K562 (cell line): ENCODE results near the gene TP53BP2. TPM values are rescaled to one million over a fixed set of nuclear protein-coding genes. Genes with fewer than 3 reads are reported as not detected.

Experiments used
- ATAC-seq: fragments of 200-7000 bp; cut with Tn5 transposase; 3 replicates; pipeline ENCODE4 v1.9.1; 2020; ENCODE audit warnings: moderate library complexity
- BruUV-seq: library from RNA; stranded (reverse); fragments of 400-500 nt; replicated peaks from 2 replicates; lab custom pipeline; 2021; lab: Mats Ljungman, UMichigan
- CTCF ChIA-PET: fragments of 300-600 bp; formaldehyde crosslinking; extraction: SDS; loops from one replicate; lab custom pipeline; 2021; ENCODE audit warnings: low intra/inter-chr PET ratio; lab: Yijun Ruan, JAX
- POLR2A ChIA-PET: fragments of 300-600, 350-650 bp; sonication (Branson Sonifier 250); formaldehyde crosslinking; extraction: SDS; loops from one replicate; lab custom pipeline; 2021; ENCODE audit warnings: antibody characterized with exemption, inconsistent platforms; lab: Yijun Ruan, JAX
- DNase-seq, 4 experiments: peaks; one replicate each; pipeline versions ENCODE4 v3.0.0 to v3.0.0-alpha.2; 2011 to 2018; ENCODE audit warnings: low spot score in 3 of 4, mixed read lengths in 3 of 4; ENCODE audit errors: extremely low read depth in 1 of 4
- FAIRE-seq: peaks from 2 replicates; lab custom pipeline; 2011; peaks lifted over from hg19 to GRCh38; lab: Jason Lieb, UNC
- H2AFZ ChIP-seq: 2 replicates; pipeline ENCODE4 v1.6.0; 2011; ENCODE audit warnings: low read depth, low read length, control low read depth, inconsistent platforms
- H3K27ac ChIP-seq: fragments of 200-600 bp; 3 replicates; pipeline ENCODE4 v1.8.0; 2011; ENCODE audit warnings: low read depth, mild to moderate bottlenecking, control low read depth, inconsistent platforms, low read length, moderate library complexity, mixed read lengths; ENCODE audit errors: extremely low read depth
- H3K27me3 ChIP-seq, 2 experiments: fragments of 300-600 bp in 1 of 2; 2 replicates in 1 of 2; 3 replicates in 1 of 2; pipeline versions ENCODE4 v1.6.0 to v1.8.0; 2011; ENCODE audit warnings: inconsistent platforms in 2 of 2, low read length in 2 of 2, mild to moderate bottlenecking in 1 of 2, mixed read lengths in 1 of 2, moderate library complexity in 1 of 2; ENCODE audit not compliant: control insufficient read depth in 2 of 2, insufficient read depth in 2 of 2
- H3K36me3 ChIP-seq: fragments of 300-600 bp; 3 replicates; pipeline ENCODE4 v1.8.0; 2011; ENCODE audit warnings: mild to moderate bottlenecking, low read length, inconsistent platforms; ENCODE audit not compliant: control insufficient read depth, insufficient read depth
- H3K4me1 ChIP-seq, 2 experiments: fragments of 200-600 bp in 1 of 2; replicated peaks in 1 of 2; 2 replicates in 1 of 2; 3 replicates in 1 of 2; pipeline versions ENCODE4 v1.5.1 to v1.8.0; 2011; ENCODE audit warnings: inconsistent platforms in 2 of 2, low read length in 2 of 2, mild to moderate bottlenecking in 1 of 2, mixed read lengths in 1 of 2, moderate library complexity in 1 of 2; ENCODE audit not compliant: control insufficient read depth in 2 of 2, insufficient read depth in 2 of 2
- H3K4me2 ChIP-seq: 2 replicates; pipeline ENCODE4 v1.6.1; 2011; ENCODE audit warnings: low read length, control low read depth, inconsistent platforms, mixed read lengths; ENCODE audit not compliant: insufficient read depth
- H3K4me3 ChIP-seq: fragments of 200-600 bp; sonication (generic), shearing (Covaris generic); 2 replicates; pipeline ENCODE4 v1.5.1; 2016; ENCODE audit warnings: control low read depth, inconsistent platforms
- H3K79me2 ChIP-seq: fragments of 200-600 bp; 3 replicates; pipeline ENCODE4 v1.8.0; 2011; ENCODE audit warnings: low read length, inconsistent platforms; ENCODE audit not compliant: control insufficient read depth, insufficient read depth
- H3K9ac ChIP-seq, 2 experiments: 2 replicates each; pipeline versions ENCODE4 v1.6.0 to v1.6.1; 2011; ENCODE audit warnings: low read depth in 2 of 2, low read length in 2 of 2, control low read depth in 1 of 2, inconsistent platforms in 1 of 2, mild to moderate bottlenecking in 1 of 2, mixed read lengths in 1 of 2; ENCODE audit not compliant: insufficient read depth in 1 of 2
- H3K9me1 ChIP-seq: one replicate; pipeline ENCODE4 v1.6.0; 2011; ENCODE audit warnings: inconsistent platforms, mild to moderate bottlenecking, low read length, moderate library complexity; ENCODE audit not compliant: control insufficient read depth, insufficient read depth
- H3K9me3 ChIP-seq: replicated peaks from 2 replicates; pipeline ENCODE4 v1.5.1; 2011; ENCODE audit warnings: low read depth, low read length, inconsistent platforms; ENCODE audit not compliant: control insufficient read depth, insufficient read depth
- H4K20me1 ChIP-seq: replicated peaks from 2 replicates; pipeline ENCODE4 v1.6.1; 2011; ENCODE audit warnings: low read length, inconsistent platforms, mixed read lengths; ENCODE audit not compliant: control insufficient read depth, insufficient read depth
- ARHGAP35 ChIP-seq: fragments of 450-650 bp; IDR thresholded peaks from 2 replicates; pipeline ENCODE4 v1.6.1; 2018; ENCODE audit not compliant: partially characterized antibody
- FOS ChIP-seq: IDR thresholded peaks from 3 replicates; pipeline ENCODE4 v1.6.1; 2011; ENCODE audit not compliant: insufficient read length; ENCODE audit errors: extremely low read depth
- GABPB2 ChIP-seq: fragments of 250-450 bp; sonication (Bioruptor Pico); conservative IDR thresholded peaks from 2 replicates; pipeline ENCODE4 v1.5.1; 2021; ENCODE audit warnings: mild to moderate bottlenecking
- L3MBTL2 ChIP-seq: fragments of 450-650 bp; IDR thresholded peaks from 2 replicates; pipeline ENCODE4 v1.6.1; 2016; ENCODE audit warnings: mild to moderate bottlenecking, moderate library complexity
- RBM22 ChIP-seq: fragments of 200-400 bp; formaldehyde crosslinking; IDR thresholded peaks from 2 replicates; pipeline ENCODE4 v1.6.1; 2018; ENCODE audit warnings: low read length, low read depth; ENCODE audit not compliant: poor library complexity, severe bottlenecking
- U2AF1 ChIP-seq: fragments of 200-400 bp; formaldehyde crosslinking; optimal IDR thresholded peaks from 2 replicates; pipeline ENCODE3; 2017; ENCODE audit warnings: mild to moderate bottlenecking, low read depth, low read length, moderate library complexity
- ZNF12 ChIP-seq: sonication (generic); formaldehyde crosslinking; IDR thresholded peaks from 2 replicates; pipeline ENCODE4 v1.4.0; 2020; ENCODE audit warnings: mild to moderate bottlenecking, missing genetic modification reagents
- ZNF133 ChIP-seq: fragments of 250-450 bp; sonication (Bioruptor Pico); IDR thresholded peaks from 2 replicates; pipeline ENCODE4 v1.4.0; 2020; ENCODE audit warnings: mild to moderate bottlenecking
- ZNF354B ChIP-seq: fragments of 250-450 bp; sonication (Bioruptor Pico); IDR thresholded peaks from 2 replicates; pipeline ENCODE4 v1.4.0; 2020
- WGBS: fragments of 100-300 bp; shearing (Covaris generic); methylation state at CpG from one replicate; pipeline ENCODE4 v1.1.6; 2016; ENCODE audit warnings: low coverage, mixed read lengths; ENCODE audit not compliant: insufficient coverage; ENCODE audit errors: missing lambda C conversion rate; 5-methylcytosine and 5-hydroxymethylcytosine counted together
- in situ Hi-C: fragments of 300-500 bp; cut with MboI; formaldehyde crosslinking; loops from 4 replicates; pipeline ENCODE4 v1.15.0; 2018; ENCODE audit warnings: inconsistent platforms, mixed read lengths
- intact Hi-C: fragments of 100-400 bp; cut with micrococcal nuclease; formaldehyde crosslinking; loops from 2 replicates; pipeline ENCODE4 v1.14.2; 2022
- polyA plus RNA-seq, 8 experiments: library from polyadenylated mRNA; depleted of rRNA in 4 of 8; stranded (reverse) in 5 of 8; unstranded in 3 of 8; fragments of >200 nt; fragmentation: Nextera tagmentation in 2 of 8; fragmentation: Illumina TruSeq in 1 of 8; extraction: Ambion mirVana in 2 of 8; extraction: Trizol in 1 of 8; gene quantifications; 2 replicates each; pipeline versions ENCODE4 v1.2.1 to v1.2.3, GENCODE V29; 2011 to 2014; ENCODE audit warnings: inconsistent platforms in 1 of 8, missing spikeins in 1 of 8
- total RNA-seq, 7 experiments: library from RNA; depleted of rRNA in 6 of 7; stranded (reverse); fragments of >200 nt in 6 of 7; fragmentation: Illumina TruSeq in 2 of 7; extraction: Trizol in 2 of 7; gene quantifications; 2 replicates each; pipeline versions ENCODE4 v1.2.1 to v1.2.3, GENCODE V29; 2011 to 2021; ENCODE audit warnings: low replicate concordance in 1 of 7
- TF ChIP-seq, protein P1 (sequence below), 2 experiments: fragments of 450-650 bp in 1 of 2; sonication (generic) in 1 of 2; formaldehyde crosslinking in 1 of 2; IDR thresholded peaks; 2 replicates each; pipeline versions ENCODE4 v1.7.1 to v1.9.0; 2016 to 2022; ENCODE audit warnings: inconsistent platforms in 1 of 2, mild to moderate bottlenecking in 1 of 2, missing genetic modification reagents in 1 of 2
- TF ChIP-seq, protein P2 (sequence below): sonication (generic); formaldehyde crosslinking; IDR thresholded peaks from 2 replicates; pipeline ENCODE4 v1.8.1; 2023; ENCODE audit warnings: mild to moderate bottlenecking, missing genetic modification reagents

The TP53BP2 gene
- total and polyA plus RNA-seq, 9 of the 15 experiments (the other 6 are each of a cell fraction or from before 2014, with no cell fraction given): 17.0 to 69.6 (median 40.1) TPM

DNA sequence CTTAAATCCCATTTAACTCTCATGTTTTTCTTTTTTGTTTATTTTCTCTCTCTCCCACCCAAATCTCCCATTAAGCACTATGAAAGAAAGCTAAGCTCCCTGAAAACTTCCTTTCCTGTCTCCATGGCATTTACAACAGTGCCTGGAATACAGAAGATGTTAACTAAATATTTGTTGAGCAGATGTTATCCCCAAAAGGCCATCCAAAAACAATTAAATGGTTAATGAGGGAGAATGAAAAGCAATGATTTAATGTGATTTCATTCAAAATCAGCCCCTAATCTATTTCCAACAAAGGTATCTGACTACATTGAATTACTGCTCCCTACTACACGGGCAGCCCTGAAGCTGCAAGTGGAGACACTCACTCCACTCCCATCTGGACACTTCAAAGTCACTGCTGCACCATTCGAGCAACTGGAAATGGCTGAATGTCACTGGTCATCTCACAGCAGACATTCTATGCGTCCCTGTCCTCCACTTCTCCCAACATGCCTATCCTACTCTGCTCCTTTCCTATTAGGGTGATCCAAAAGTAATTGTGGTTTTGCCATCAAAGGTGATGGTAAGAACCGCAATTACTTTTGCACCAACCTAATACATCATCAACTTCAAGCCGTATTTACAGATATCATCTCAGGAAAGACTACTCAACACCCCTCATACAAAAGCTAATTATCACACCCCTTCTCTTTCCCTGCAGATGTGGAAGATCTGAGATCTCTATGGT lies 7.5 kb downstream of the TP53BP2 start:
- Histone ChIP-seq H4K20me1 (peaks cover 52% of the 10 kb centered on the region), H3K4me3 (no peak overlapping the region), H3K9me1 (no peaks in the 10 kb centered on the region), H2AFZ (no peak overlapping the region), H3K4me1 (peaks cover 11 to 67% of the 10 kb centered on the region in 2 experiments), H3K27me3 (no peaks in the 10 kb centered on the region), H3K9me3 (no peaks in the 10 kb centered on the region), H3K27ac (no peak overlapping the region), H3K79me2 (peaks cover 100% of the 10 kb centered on the region), H3K9ac (no peak overlapping the region), H3K36me3 (peaks cover 12% of the 10 kb centered on the region; the same call in 1 of the 3 replicates), H3K4me2 (no peak overlapping the region; the same call in 1 of the 2 replicates)
- 41% methylated on average over 5 of the region's 5 CpGs for WGBS
- ATAC-seq (peak; percentile 31), FAIRE-seq (no peak), DNase-seq (no peak)
- intact Hi-C loops: no loop called here
- ChIA-PET POLR2A (interaction anchor here (0.6 to 4.2 kb wide), 5 partner anchors 8 to 546 kb away, joined by 4 to 22 read pairs (median 6); partner anchors contain the start of gene TP53BP2), CTCF (no interaction called here)
- no TSS peak for BruUV-seq
- in situ Hi-C loops: no loop called here
- TF ChIP-seq L3MBTL2 (no peak), RBM22 (no peak), GABPB2 (CRISPR knock-in tag) (no peak), U2AF1 (no peak), ZNF133 (no peak), ZNF354B (CRISPR knock-in tag) (no peak), ARHGAP35 (no peak), FOS (no peak), ZNF12 (CRISPR knock-in tag) (no peak)
- TF ChIP-seq, protein P1, sequence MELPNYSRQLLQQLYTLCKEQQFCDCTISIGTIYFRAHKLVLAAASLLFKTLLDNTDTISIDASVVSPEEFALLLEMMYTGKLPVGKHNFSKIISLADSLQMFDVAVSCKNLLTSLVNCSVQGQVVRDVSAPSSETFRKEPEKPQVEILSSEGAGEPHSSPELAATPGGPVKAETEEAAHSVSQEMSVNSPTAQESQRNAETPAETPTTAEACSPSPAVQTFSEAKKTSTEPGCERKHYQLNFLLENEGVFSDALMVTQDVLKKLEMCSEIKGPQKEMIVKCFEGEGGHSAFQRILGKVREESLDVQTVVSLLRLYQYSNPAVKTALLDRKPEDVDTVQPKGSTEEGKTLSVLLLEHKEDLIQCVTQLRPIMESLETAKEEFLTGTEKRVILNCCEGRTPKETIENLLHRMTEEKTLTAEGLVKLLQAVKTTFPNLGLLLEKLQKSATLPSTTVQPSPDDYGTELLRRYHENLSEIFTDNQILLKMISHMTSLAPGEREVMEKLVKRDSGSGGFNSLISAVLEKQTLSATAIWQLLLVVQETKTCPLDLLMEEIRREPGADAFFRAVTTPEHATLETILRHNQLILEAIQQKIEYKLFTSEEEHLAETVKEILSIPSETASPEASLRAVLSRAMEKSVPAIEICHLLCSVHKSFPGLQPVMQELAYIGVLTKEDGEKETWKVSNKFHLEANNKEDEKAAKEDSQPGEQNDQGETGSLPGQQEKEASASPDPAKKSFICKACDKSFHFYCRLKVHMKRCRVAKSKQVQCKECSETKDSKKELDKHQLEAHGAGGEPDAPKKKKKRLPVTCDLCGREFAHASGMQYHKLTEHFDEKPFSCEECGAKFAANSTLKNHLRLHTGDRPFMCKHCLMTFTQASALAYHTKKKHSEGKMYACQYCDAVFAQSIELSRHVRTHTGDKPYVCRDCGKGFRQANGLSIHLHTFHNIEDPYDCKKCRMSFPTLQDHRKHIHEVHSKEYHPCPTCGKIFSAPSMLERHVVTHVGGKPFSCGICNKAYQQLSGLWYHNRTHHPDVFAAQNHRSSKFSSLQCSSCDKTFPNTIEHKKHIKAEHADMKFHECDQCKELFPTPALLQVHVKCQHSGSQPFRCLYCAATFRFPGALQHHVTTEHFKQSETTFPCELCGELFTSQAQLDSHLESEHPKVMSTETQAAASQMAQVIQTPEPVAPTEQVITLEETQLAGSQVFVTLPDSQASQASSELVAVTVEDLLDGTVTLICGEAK (IDR thresholded peaks at IDR 0.05): peak; percentile 80
- TF ChIP-seq, protein P1 (CRISPR knock-in tag; IDR thresholded peaks at IDR 0.05): no peak
- TF ChIP-seq, protein P2, sequence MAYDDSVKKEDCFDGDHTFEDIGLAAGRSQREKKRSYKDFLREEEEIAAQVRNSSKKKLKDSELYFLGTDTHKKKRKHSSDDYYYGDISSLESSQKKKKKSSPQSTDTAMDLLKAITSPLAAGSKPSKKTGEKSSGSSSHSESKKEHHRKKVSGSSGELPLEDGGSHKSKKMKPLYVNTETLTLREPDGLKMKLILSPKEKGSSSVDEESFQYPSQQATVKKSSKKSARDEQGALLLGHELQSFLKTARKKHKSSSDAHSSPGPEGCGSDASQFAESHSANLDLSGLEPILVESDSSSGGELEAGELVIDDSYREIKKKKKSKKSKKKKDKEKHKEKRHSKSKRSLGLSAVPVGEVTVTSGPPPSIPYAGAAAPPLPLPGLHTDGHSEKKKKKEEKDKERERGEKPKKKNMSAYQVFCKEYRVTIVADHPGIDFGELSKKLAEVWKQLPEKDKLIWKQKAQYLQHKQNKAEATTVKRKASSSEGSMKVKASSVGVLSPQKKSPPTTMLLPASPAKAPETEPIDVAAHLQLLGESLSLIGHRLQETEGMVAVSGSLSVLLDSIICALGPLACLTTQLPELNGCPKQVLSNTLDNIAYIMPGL (CRISPR knock-in tag): no peak
